Loucy (cell line): ENCODE measurements around the gene VAV2.

Source experiments
- CTCF ChIP-seq: fragments of 200-600 bp; sonication (generic); conservative IDR thresholded peaks from 2 replicates; pipeline ENCODE4 v1.5.1; 2014; ENCODE audit warnings: mild to moderate bottlenecking, antibody characterized with exemption, low read length
- EZH2phosphoT487 ChIP-seq: fragments of 200-600 bp; IDR thresholded peaks from 2 replicates; pipeline ENCODE4 v1.6.1; 2018; ENCODE audit warnings: antibody characterized with exemption, mild to moderate bottlenecking, moderate library complexity, borderline replicate concordance

- TF ChIP-seq CTCF (no peak), EZH2phosphoT487 (no peak)
Measured at GRCh38 chr9:133950629-133951111, 41.5 kb downstream of the VAV2 start.
